C1 segment of cervical spinal cord (tissue), 14 donors: ENCODE results near the gene ILK.

Source experiments
- DNase-seq, 14 donors: peaks; one replicate each; lab custom pipeline; 2025; lab: John Stamatoyannopoulos, UW

The ILK gene

GRCh38 chr11:6620636-6621035 is 17.1 kb downstream of the ILK start:
- DNase-seq: no peak

DNA sequence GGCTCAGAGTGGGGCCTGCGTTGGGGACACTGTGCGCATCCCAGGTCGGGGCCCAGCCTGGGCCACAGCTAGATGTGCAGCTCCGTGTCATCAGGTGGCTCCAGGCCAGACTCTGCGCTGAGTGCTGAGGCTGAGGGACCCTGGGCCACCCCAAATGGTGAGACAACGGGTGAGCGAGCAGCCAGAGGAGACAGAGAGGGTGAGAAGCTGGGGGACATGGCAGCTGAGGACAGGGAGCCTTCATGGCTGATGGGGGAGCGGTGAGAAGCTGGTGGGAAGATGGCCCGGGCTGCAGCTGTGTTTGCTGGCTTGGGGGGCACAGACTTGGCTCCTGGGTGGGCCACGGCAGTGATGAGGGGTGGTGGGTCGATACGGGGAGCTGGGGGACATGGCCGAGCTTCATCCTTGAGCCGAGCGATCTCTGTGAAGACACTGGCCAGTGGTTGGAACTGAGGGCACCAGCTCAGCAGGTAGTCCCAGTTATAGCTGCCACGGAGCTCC is 18.2 kb downstream of the ILK start:
- no peak for DNase-seq

DNA sequence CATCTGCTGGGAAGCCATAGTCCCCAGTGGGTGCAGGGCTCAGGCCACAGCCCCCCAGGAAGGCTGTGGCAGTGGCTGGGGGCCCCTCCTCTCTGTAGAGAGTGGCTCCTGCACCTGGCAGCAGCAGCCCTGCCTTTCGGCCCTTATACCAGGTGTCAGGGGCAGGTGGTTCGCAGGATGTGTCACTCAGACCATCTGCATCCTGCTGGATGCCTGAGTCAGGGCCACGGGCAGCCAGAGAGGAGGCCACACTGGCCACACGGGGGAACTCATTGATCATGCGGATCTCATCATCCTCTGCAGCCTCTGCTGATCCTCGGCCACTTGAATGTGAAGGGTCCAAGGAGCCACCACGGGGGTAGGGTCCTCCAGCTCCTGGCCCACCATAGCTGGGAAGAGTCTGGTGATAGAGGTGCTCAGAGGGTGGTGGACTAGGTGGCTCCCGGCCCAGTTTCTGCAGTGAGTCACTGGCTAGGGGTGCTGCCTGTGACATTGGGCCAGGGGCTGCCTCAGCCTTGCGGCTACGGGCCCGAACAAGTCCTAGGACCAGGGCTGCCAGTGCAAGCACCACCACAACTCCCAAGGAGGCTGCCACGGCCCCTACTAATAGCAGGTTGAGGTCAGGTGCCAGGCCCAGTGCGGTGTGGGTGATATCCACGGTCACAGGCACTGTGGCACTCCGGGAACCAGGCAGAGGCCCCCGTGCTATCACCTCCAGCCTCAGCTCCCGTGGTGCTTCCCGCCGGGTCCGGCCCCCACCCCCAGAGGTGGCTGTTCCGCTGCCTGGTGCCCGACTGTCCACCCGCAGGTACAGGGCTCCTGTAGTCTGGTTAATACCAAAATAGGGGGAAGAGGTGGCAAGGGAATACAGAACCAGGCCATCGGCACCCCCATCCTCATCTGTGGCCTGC is 18.9 kb downstream of the ILK start:
- no peak for DNase-seq

DNA sequence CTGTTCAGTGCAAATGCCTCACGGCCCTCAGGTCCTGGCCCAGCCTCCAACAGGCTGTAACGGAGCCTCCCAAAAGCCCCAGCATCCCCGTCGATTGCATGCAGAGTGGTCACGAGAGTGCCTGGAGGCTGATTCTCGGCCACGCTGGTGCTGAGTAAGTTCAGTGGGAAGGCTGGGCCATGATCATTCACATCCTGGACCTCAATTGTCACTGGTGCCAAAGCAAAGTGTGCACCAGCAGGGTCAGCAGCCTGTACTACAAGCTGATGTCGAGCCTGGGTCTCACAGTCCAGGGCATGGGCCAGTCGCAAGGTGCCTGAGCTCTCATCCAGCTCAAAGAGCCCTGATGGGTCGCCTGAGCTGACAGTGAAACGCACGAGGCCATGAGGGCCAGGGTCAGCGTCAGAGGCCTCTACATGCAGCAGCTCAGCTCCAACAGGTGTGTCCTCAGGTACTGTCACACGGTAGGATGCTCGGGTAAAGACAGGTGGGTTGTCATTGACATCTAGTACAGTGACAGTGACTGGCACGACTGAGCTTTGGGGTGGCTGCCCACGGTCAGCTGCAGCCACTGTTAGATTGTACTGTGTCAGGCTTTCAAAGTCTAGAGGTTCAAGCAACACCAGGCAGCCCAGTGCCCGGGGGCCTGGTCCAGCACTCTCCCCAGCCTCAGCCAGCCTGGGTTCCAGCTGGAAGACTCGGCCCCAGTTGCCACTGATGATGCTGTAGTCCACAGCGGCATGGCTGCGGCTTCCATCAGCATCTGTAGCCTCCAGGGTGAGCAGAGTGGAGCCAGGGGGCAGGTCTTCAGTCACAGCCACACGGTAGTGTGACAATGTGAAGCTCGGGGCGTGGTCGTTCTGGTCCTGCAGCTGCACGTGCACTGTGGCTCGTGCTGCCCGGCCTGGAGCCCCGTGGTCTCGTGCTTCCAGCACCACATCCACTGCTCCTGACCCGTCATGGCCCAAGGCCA is 20.1 kb downstream of the ILK start:
- DNase-seq: no peak

GRCh38 chr11:6625156-6625831 is 21.7 kb downstream of the ILK start:
- DNase-seq: no peak

- DNase-seq: no peak
Measured at GRCh38 chr11:6625832-6626420, 22.4 kb downstream of the ILK start.

DNA sequence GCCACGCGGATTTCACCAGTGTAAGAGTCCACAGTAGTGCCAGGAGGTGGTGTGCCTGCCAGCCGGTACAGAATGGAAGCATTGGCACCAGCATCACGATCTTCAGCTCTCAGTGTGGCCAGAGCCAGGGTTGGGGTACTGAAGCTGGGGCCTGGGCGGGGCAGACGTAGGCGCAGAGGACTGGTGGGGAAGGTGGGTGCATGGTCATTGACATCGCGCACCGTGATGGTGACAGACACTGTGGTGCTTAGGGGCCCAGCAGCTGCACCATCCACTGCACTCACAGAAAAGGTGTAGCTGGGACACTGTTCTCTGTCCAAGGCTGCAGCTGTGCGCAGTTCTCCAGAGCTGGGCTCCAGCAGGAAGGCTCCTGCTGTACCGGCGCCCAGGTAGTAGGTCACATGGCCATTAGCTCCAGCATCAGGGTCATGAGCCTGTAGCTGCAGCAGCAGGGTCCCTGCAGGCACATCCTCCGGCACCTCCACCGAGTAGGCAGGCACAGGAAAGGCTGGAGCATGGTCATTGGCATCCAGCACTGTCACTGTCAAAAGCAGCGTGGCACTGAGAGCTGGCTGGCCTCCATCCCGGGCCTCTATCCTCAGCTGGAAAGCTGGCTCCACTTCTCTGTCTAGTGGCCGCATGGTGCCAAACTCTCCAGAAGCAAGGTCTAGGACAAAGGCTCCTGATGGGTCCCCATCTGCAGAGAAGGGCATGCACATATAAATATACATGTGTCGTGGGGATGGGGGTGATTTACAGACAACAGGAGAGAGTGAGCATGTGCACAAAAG is 23.6 kb downstream of the ILK start:
- DNase-seq: peak in 9 of 14 donors; percentile 10 to 60 (median 18)

DNA sequence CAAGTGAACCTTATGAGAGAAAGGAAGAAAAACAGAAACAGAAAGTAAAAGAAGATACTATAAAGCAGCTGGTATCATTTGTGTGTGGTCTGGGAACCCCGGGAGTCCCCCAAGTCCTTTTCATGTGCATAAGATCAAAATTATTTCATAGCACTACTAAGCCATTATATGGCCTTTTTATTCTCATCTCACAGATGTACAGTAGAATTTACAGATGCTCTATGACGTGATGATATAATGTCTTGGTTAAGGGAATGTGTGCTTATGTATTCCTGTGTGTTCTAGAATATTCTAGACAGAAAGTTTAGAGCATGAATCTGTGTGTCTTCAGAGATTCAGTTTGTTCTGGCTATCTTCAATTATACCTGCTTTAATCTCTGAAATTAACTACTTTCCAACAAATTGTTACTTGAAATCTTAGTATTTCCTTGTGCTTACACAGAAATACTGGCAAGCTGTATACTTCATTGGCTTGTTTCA is 24.2 kb downstream of the ILK start:
- no peak for DNase-seq

DNA sequence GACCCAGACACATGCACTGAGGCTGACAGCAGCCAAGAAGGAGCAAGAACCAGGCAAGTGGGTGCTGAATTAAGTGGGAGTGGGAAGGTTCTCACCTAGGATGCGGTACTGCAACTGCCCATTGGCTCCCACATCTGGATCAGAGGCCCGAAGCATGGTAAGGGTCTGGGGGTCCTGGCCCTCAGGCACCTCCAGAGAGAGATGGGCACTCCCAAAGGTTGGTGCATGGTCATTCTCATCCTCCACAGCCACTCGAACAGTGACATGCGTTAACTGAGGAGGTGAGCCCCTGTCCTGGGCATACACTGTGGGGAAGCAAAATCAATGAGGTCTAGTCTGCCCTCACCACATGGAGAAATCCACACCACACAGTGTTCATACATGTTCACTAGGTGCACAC is 25.0 kb downstream of the ILK start:
- DNase-seq: no peak

GRCh38 chr11:6629573-6629891 is 26.0 kb downstream of the ILK start:
- no peak for DNase-seq

- DNase-seq: no peak
Measured at GRCh38 chr11:6629892-6630631, 26.5 kb downstream of the ILK start.

GRCh38 chr11:6630632-6631291 is 27.2 kb downstream of the ILK start:
- DNase-seq: no peak

GRCh38 chr11:6631361-6631890 is 27.9 kb downstream of the ILK start:
- no peak for DNase-seq

- no peak for DNase-seq
Measured at GRCh38 chr11:6632116-6633073, 28.8 kb downstream of the ILK start.

DNA sequence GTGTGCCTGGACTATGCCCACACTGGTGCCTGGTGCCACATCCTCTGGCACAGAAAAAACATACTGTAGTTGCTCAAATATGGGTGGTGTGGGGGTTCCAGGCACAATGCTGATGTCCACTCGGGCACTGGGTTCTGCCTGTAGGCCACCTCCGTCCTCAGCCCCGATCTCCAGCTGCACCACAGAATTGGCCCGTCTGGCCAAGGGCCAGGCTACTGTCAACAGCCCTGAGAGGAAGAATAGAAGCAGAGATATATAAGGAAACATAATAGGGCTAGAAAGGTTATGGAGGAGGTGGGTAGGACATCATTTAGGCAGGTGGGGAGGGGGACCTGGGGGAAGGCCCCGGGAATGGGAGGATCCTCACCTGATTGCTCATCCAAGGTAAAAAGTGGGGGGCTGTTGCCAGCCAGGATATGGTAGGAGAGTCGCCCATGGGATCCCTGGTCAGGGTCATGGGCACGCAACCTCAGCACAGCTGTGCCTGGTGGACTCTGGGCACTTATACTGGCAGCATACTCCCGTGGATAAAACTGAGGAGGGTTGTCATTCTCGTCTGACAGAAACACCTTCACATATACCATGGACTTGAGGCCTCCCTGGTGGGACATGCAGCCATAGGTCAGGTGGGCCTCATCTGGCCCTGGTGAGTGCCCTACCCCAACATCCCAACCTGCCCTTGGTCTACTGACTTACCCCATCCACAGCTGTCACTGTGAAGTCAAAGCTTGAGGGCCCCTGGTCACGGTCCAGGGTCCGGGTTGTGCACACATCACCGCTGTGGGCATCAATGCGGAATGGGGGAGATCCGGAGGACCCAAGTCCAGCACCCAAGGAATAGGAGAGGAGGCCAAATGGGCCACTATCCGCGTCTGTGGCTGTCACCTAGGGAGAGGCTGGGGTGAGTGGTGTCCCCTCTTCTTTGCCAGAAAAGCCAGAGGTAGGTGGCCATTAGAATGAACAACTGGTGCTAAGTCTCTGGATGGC is 30.1 kb downstream of the ILK start:
- no peak for DNase-seq

- no peak for DNase-seq
Measured at GRCh38 chr11:6634534-6634933, 31.0 kb downstream of the ILK start.
